HuH-7 (cell line): ENCODE results near the gene C12orf75.
"Not testable (repeated sequence)": the region's sequence is repeated elsewhere in the genome, so short reads cannot be mapped to it uniquely, and the experiment has no call there.

Experiments used
- DNase-seq: peaks from one replicate; pipeline ENCODE4 v3.0.0; 2011; ENCODE audit warnings: low spot score

C12orf75 gene

GRCh38 chr12:105330283-105330930 lies at the start of gene C12orf75:
TSS of gene C12orf75 (plus strand) at chr12:105330691. CDS start at chr12:105330892, 201 bp downstream.
- DNase-seq: peak; percentile 96

GRCh38 chr12:105280966-105281693 lies 49.4 kb upstream of the C12orf75 start:
- DNase-seq: no peak

GRCh38 chr12:105281694-105282049 lies 48.8 kb upstream of the C12orf75 start:
- DNase-seq: peak; percentile 12

GRCh38 chr12:105285378-105285777 lies 45.1 kb upstream of the C12orf75 start:
- no peak for DNase-seq

GRCh38 chr12:105287408-105287807 lies 43.1 kb upstream of the C12orf75 start:
- no peak for DNase-seq

GRCh38 chr12:105288311-105288996 lies 42.0 kb upstream of the C12orf75 start:
- no peak for DNase-seq

GRCh38 chr12:105289114-105289904 lies 41.2 kb upstream of the C12orf75 start:
- no peak for DNase-seq

- DNase-seq: no peak
Observed at GRCh38 chr12:105291531-105291930, 39.0 kb upstream of the C12orf75 start.

- DNase-seq: no peak
Observed at GRCh38 chr12:105292705-105293104, 37.8 kb upstream of the C12orf75 start.

- DNase-seq: no peak
Observed at GRCh38 chr12:105293187-105293586, 37.3 kb upstream of the C12orf75 start.

GRCh38 chr12:105294161-105294560 lies 36.3 kb upstream of the C12orf75 start:
- no peak for DNase-seq

GRCh38 chr12:105294886-105295479 lies 35.5 kb upstream of the C12orf75 start:
- no peak for DNase-seq

GRCh38 chr12:105296116-105297089 lies 34.1 kb upstream of the C12orf75 start:
- DNase-seq: no peak

- DNase-seq: no peak
Observed at GRCh38 chr12:105300883-105301282, 29.6 kb upstream of the C12orf75 start.

- DNase-seq: no peak
Observed at GRCh38 chr12:105301696-105302095, 28.8 kb upstream of the C12orf75 start.

- DNase-seq: not testable (repeated sequence)
Observed at GRCh38 chr12:105302986-105303385, 27.5 kb upstream of the C12orf75 start.

GRCh38 chr12:105304626-105305025 lies 25.9 kb upstream of the C12orf75 start:
- not testable (repeated sequence) for DNase-seq

GRCh38 chr12:105307601-105308314 lies 22.7 kb upstream of the C12orf75 start:
- not testable (repeated sequence) for DNase-seq

- not testable (repeated sequence) for DNase-seq
Observed at GRCh38 chr12:105308839-105309238, 21.7 kb upstream of the C12orf75 start.

GRCh38 chr12:105309384-105309783 lies 21.1 kb upstream of the C12orf75 start:
- not testable (repeated sequence) for DNase-seq
